ENCODE results near the gene GNAS-AS1. TPM values are rescaled to one million over a fixed set of nuclear protein-coding genes. Genes with fewer than 3 reads are reported as not detected.
A peak's percentile ranks its signal among the peaks of the same experiment; 100 is the strongest.

Gene GNAS-AS1
- total and polyA plus RNA-seq, 10 of the 15 experiments (the other 5 are each of a cell fraction or from before 2014, with no cell fraction given), result 0.06 to 2.7 (median 1.2) TPM

DNA sequence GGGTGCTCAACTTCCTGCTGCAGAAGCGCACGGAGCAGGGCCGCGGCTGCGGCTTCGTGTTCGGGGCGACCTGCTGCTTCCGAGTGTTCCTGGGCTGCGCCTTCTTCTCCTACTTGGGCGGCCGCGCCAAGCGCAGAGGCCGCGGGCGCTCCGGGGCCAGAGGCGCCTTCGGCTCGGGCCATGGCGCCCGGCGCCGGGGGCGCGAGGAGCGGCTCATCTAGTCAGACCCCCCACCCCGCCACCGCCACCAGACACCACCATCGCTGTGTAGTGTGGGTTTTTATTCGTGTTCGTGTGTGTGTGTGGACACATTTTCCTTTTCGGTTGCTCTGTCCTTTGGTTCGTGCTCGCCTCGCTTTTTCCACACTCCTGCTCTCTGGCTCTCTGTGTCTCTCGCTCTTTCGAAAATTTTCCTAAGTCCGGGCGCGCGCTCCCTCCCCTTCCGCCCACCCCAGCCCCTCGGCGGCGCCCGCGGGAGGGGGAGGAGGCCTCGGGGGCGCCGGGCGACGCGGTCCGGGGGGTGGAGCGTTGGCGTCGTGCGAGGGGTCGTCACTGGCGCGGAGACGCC lies 39.9 kb upstream of the GNAS-AS1 start (continued):
- TF ChIP-seq MTA2 (IDR thresholded peaks at IDR 0.05; ENCODE audit: low read depth) (no peak), BCL11A (IDR thresholded peaks at IDR 0.05; ENCODE audit: low read depth, low read length) (no peak), NRF1 (conservative IDR thresholded peaks at IDR 0.05; ENCODE audit: low read depth, low read length) (no peak), POLR2AphosphoS2 (IDR thresholded peaks at IDR 0.05; ENCODE audit: low read depth, low read length) (no peak; the same call in 1 of the 2 replicates), BACH1 (IDR thresholded peaks at IDR 0.05; ENCODE audit: borderline replicate concordance) (peak; percentile 41; the same call in 1 of the 2 replicates), TAF1 (IDR thresholded peaks at IDR 0.05; ENCODE audit: borderline replicate concordance, low read depth, low read length) (peak; percentile 39; the same call in 1 of the 2 replicates), MTA3 (IDR thresholded peaks at IDR 0.05; ENCODE audit: borderline replicate concordance, low read length) (no peak), ELK1 (IDR thresholded peaks at IDR 0.05; ENCODE audit: low read depth, low read length) (no peak), CBX5 (IDR thresholded peaks at IDR 0.05; ENCODE audit: low read depth) (no peak), NFIC (IDR thresholded peaks at IDR 0.05; ENCODE audit: low read depth, low read length) (no peak)
- TF ChIP-seq, protein P1, sequence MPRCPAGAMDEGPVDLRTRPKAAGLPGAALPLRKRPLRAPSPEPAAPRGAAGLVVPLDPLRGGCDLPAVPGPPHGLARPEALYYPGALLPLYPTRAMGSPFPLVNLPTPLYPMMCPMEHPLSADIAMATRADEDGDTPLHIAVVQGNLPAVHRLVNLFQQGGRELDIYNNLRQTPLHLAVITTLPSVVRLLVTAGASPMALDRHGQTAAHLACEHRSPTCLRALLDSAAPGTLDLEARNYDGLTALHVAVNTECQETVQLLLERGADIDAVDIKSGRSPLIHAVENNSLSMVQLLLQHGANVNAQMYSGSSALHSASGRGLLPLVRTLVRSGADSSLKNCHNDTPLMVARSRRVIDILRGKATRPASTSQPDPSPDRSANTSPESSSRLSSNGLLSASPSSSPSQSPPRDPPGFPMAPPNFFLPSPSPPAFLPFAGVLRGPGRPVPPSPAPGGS (IDR thresholded peaks at IDR 0.05; ENCODE audit: borderline replicate concordance, insufficient read depth, low read depth, low read length, poor library complexity, severe bottlenecking), result peak; percentile 13
- TF ChIP-seq, protein P2, sequence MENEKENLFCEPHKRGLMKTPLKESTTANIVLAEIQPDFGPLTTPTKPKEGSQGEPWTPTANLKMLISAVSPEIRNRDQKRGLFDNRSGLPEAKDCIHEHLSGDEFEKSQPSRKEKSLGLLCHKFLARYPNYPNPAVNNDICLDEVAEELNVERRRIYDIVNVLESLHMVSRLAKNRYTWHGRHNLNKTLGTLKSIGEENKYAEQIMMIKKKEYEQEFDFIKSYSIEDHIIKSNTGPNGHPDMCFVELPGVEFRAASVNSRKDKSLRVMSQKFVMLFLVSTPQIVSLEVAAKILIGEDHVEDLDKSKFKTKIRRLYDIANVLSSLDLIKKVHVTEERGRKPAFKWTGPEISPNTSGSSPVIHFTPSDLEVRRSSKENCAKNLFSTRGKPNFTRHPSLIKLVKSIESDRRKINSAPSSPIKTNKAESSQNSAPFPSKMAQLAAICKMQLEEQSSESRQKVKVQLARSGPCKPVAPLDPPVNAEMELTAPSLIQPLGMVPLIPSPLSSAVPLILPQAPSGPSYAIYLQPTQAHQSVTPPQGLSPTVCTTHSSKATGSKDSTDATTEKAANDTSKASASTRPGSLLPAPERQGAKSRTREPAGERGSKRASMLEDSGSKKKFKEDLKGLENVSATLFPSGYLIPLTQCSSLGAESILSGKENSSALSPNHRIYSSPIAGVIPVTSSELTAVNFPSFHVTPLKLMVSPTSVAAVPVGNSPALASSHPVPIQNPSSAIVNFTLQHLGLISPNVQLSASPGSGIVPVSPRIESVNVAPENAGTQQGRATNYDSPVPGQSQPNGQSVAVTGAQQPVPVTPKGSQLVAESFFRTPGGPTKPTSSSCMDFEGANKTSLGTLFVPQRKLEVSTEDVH (IDR thresholded peaks at IDR 0.05; ENCODE audit: low read depth, partially characterized antibody), result no peak
- TF ChIP-seq, protein P3, sequence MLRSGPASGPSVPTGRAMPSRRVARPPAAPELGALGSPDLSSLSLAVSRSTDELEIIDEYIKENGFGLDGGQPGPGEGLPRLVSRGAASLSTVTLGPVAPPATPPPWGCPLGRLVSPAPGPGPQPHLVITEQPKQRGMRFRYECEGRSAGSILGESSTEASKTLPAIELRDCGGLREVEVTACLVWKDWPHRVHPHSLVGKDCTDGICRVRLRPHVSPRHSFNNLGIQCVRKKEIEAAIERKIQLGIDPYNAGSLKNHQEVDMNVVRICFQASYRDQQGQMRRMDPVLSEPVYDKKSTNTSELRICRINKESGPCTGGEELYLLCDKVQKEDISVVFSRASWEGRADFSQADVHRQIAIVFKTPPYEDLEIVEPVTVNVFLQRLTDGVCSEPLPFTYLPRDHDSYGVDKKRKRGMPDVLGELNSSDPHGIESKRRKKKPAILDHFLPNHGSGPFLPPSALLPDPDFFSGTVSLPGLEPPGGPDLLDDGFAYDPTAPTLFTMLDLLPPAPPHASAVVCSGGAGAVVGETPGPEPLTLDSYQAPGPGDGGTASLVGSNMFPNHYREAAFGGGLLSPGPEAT (IDR thresholded peaks at IDR 0.05; ENCODE audit: low read depth), result no peak
- TF ChIP-seq, protein P4, sequence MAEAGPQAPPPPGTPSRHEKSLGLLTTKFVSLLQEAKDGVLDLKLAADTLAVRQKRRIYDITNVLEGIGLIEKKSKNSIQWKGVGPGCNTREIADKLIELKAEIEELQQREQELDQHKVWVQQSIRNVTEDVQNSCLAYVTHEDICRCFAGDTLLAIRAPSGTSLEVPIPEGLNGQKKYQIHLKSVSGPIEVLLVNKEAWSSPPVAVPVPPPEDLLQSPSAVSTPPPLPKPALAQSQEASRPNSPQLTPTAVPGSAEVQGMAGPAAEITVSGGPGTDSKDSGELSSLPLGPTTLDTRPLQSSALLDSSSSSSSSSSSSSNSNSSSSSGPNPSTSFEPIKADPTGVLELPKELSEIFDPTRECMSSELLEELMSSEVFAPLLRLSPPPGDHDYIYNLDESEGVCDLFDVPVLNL (IDR thresholded peaks at IDR 0.05; ENCODE audit: low read depth, low read length), result no peak
- TF ChIP-seq, protein P5, sequence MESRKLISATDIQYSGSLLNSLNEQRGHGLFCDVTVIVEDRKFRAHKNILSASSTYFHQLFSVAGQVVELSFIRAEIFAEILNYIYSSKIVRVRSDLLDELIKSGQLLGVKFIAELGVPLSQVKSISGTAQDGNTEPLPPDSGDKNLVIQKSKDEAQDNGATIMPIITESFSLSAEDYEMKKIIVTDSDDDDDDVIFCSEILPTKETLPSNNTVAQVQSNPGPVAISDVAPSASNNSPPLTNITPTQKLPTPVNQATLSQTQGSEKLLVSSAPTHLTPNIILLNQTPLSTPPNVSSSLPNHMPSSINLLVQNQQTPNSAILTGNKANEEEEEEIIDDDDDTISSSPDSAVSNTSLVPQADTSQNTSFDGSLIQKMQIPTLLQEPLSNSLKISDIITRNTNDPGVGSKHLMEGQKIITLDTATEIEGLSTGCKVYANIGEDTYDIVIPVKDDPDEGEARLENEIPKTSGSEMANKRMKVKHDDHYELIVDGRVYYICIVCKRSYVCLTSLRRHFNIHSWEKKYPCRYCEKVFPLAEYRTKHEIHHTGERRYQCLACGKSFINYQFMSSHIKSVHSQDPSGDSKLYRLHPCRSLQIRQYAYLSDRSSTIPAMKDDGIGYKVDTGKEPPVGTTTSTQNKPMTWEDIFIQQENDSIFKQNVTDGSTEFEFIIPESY (IDR thresholded peaks at IDR 0.05), result no peak
